Keratinocyte (primary cell): ENCODE results near the gene GEMIN5.

ENCODE experiments used
- CTCF ChIP-seq, 3 experiments: IDR thresholded peaks in 1 of 3; conservative IDR thresholded peaks in 1 of 3; optimal IDR thresholded peaks in 1 of 3; 2 replicates in 2 of 3; 3 replicates in 1 of 3; pipeline versions ENCODE3 to v1.5.1; 2011; ENCODE audit warnings: low read length in 3 of 3, mild to moderate bottlenecking in 3 of 3, moderate library complexity in 2 of 3, control low read depth in 1 of 3, inconsistent platforms in 1 of 3; ENCODE audit not compliant: insufficient read depth in 2 of 3; ENCODE audit errors: extremely low read depth in 1 of 3
- EZH2 ChIP-seq: IDR thresholded peaks from one replicate; pipeline ENCODE4 v1.6.1; 2012; ENCODE audit warnings: inconsistent platforms, mild to moderate bottlenecking, low read length, moderate library complexity

DNA sequence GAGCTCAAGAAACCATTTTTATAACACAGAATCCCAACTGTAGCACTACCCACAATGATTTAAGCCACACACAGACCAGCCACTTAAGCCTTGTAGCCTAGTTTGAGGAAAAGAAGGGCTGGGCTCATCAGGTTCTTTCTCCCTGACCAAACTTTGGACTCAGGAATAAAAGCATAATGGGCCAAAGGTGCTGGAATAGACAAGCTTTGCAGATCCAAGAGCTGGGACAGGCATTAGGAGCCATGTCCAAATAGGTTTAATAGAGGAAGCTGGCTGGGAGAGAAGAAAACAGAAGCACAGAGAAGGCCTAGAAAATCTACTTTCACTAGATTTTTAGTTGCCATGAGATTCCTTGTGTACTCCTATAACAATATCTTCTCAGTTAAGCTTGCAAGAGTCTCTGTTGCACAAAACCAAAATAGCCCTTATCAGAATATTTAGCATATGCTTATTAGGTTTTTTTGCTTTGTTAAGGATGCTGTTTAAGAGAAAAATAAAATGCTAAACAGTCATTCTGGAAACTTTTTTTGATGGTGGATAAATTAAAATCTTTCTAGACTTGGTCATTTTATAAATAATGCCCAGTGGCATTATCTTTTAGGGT lies 41.3 kb downstream of the GEMIN5 start:
- TF ChIP-seq EZH2 (no peak), CTCF (optimal IDR thresholded peaks at IDR 0.05 in 1 of 3, IDR thresholded peaks at IDR 0.05 in 1 of 3, conservative IDR thresholded peaks at IDR 0.05 in 1 of 3; ENCODE audit: extremely low read depth in 1 of 3, insufficient read depth in 2 of 3, low read length in 3 of 3) (no peak)
